ENCODE data around the gene CCDC185. TPM values are rescaled to one million over a fixed set of nuclear protein-coding genes. Genes with fewer than 3 reads are reported as not detected.

CCDC185 gene
- total and polyA plus RNA-seq, 10 of the 15 experiments (the other 5 are each of a cell fraction or from before 2014, with no cell fraction given): not detected

GRCh38 chr1:223353939-223354338, 39.3 kb upstream of the CCDC185 start:
- no peak for DNase-seq (ENCODE audit: low read depth, low spot score)
- H3K27ac ChIP-seq (ENCODE audit: control insufficient read depth, insufficient read depth): no peak overlapping the region
- H3K4me3 ChIP-seq: no peak overlapping the region
- intact Hi-C loops (cut with micrococcal nuclease; ENCODE audit: unreplicated experiment) (loop anchor here (10.0 kb wide), 1 partner anchor 219 kb away; no protein-coding TSS in a partner anchor), in situ Hi-C loops (cut with MboI) (no loop called here)
- H3K9me3 ChIP-seq (replicated peaks; ENCODE audit: control insufficient read depth, insufficient read depth, low read length): no peaks in the 10 kb centered on the region
- no peaks in the 10 kb centered on the region for H3K79me2 ChIP-seq (ENCODE audit: control insufficient read depth, insufficient read depth, low read length)
- no peaks in the 10 kb centered on the region for H3K4me1 ChIP-seq (ENCODE audit: control insufficient read depth, insufficient read depth, low read length)
- WGBS (ENCODE audit: insufficient coverage, insufficient replicate concordance, low lambda C conversion rate, missing lambda C conversion rate): 23% methylated on average over 5 of the region's 6 CpGs
- ChIA-PET SMC1A (ENCODE audit: uncharacterized antibody, unreplicated experiment) (no interaction called here), CTCF (no interaction called here), RAD21 (ENCODE audit: unreplicated experiment) (no interaction called here), POLR2A (interaction anchor here (0.7 kb wide), 1 partner anchor 112 kb away, joined by 4 read pairs; no protein-coding TSS in a partner anchor)
- no peak for ATAC-seq
- TF ChIP-seq BCL11A (IDR thresholded peaks at IDR 0.05; ENCODE audit: low read depth, low read length) (no peak), CHD4 (IDR thresholded peaks at IDR 0.05) (no peak), ZNF207 (IDR thresholded peaks at IDR 0.05; ENCODE audit: borderline replicate concordance) (no peak), YY1 (IDR thresholded peaks at IDR 0.05; ENCODE audit: low read depth, low read length) (no peak), CREM (IDR thresholded peaks at IDR 0.05; ENCODE audit: low read depth) (no peak), POLR2A (IDR thresholded peaks at IDR 0.05; ENCODE audit: low read depth, low read length) (no peak), YBX1 (IDR thresholded peaks at IDR 0.05) (no peak), GABPA (IDR thresholded peaks at IDR 0.05; ENCODE audit: low read depth) (no peak), SUZ12 (IDR thresholded peaks at IDR 0.05; ENCODE audit: unreplicated experiment) (no peak), TCF12 (IDR thresholded peaks at IDR 0.05; ENCODE audit: low read depth, low read length) (no peak), E4F1 (IDR thresholded peaks at IDR 0.05; ENCODE audit: borderline replicate concordance, partially characterized antibody) (no peak), PAX5 (IDR thresholded peaks at IDR 0.05; ENCODE audit: borderline replicate concordance, low read depth, low read length) (no peak)
- peaks cover 0 to 5% of the 10 kb centered on the region in 2 experiments; a peak in 2 of 4 replicates for H3K27me3 ChIP-seq (replicated peaks in 1 of 2; ENCODE audit: control insufficient read depth in 2 of 2, insufficient read depth in 2 of 2, low read length in 1 of 2)
- H2AFZ ChIP-seq (ENCODE audit: control insufficient read depth, low read depth, low read length): no peak overlapping the region
- no peak for FAIRE-seq
- no peaks in the 10 kb centered on the region for H3K36me3 ChIP-seq (ENCODE audit: control insufficient read depth in 2 of 2, insufficient read depth in 2 of 2, low read length in 1 of 2)
- BruUV-seq (replicated peaks): no TSS peak
- no peaks in the 10 kb centered on the region for H4K20me1 ChIP-seq (ENCODE audit: control insufficient read depth, insufficient read depth)
- no peak overlapping the region for H3K9ac ChIP-seq (ENCODE audit: control insufficient read depth, insufficient read depth, low read length)
- no peak overlapping the region for H3K4me2 ChIP-seq (ENCODE audit: control insufficient read depth, insufficient read depth)
